AG09309 (cell line): ENCODE data around the gene PGM5.
A peak's percentile ranks its signal among the peaks of the same experiment; 100 is the strongest.

Experiments used
- DNase-seq: peaks from one replicate; pipeline ENCODE4 v3.0.0-alpha.2; 2010; ENCODE audit warnings: low read depth
- H3K4me3 ChIP-seq: 2 replicates; pipeline ENCODE4 v1.5.1; 2011; ENCODE audit warnings: mild to moderate bottlenecking, low read depth, low read length, moderate library complexity; ENCODE audit not compliant: control insufficient read depth
- TF ChIP-seq, protein P1 (sequence below): IDR thresholded peaks from 2 replicates; pipeline ENCODE4 v1.5.1; 2011; ENCODE audit warnings: mild to moderate bottlenecking, low read depth, low read length, inconsistent platforms; ENCODE audit not compliant: insufficient read depth, control insufficient read depth; ENCODE audit errors: missing control alignments

The PGM5 gene

DNA sequence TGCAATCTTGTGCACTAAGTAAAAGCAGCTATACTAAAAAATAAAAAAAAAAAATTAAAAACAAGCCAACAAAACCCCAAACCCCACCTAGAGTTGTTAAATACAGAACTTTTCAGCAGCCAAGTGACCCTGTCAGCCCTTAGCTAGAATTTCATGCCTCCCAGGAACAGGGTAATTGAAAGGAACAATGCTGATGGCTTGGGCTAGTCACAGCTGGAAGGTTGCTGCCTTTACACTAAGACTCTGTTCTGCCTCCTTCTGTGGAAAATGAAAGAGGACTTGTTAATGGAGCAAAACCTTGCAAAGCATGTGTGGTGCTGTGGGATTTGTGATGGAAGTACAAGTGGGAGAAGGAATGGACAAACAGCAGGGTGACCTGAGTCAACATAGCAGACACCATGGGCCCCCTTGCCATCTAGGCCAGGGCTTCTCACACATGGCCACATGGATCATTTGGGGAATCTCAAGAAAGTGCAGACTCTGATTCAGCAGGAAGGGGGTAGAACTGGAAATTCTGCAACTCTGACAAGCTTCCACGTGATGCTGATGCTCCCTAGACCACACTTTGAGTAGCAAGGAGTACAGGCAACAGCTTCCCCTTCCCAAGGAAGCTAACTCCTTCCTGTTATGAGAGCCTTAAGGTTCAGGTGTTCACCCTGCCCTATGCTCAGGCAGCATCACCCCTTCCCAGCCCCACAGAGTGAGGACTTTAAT lies 199.2 kb downstream of the PGM5 start:
- no peak for DNase-seq
- no peak overlapping the region for H3K4me3 ChIP-seq
- TF ChIP-seq, protein P1, sequence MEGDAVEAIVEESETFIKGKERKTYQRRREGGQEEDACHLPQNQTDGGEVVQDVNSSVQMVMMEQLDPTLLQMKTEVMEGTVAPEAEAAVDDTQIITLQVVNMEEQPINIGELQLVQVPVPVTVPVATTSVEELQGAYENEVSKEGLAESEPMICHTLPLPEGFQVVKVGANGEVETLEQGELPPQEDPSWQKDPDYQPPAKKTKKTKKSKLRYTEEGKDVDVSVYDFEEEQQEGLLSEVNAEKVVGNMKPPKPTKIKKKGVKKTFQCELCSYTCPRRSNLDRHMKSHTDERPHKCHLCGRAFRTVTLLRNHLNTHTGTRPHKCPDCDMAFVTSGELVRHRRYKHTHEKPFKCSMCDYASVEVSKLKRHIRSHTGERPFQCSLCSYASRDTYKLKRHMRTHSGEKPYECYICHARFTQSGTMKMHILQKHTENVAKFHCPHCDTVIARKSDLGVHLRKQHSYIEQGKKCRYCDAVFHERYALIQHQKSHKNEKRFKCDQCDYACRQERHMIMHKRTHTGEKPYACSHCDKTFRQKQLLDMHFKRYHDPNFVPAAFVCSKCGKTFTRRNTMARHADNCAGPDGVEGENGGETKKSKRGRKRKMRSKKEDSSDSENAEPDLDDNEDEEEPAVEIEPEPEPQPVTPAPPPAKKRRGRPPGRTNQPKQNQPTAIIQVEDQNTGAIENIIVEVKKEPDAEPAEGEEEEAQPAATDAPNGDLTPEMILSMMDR = no peak

DNA sequence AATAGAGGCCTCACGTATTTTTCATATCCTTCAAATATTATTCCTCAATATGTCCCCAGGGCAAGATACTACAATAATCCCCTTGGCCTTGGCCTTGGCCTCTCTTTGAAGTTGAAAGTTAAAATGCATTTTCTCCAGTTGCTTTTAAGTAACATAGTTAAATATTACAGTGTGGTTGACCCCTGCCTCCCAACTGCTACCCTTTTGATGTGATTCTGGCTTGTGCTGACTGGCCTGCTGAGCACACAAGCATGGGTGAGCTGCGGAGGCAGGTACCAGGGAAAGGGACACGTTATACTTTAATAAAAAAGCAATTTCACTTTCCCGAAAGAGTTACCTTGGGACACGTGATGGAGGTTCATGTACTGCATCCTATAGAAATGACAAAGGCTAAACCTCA lies 202.1 kb downstream of the PGM5 start:
- TF ChIP-seq, protein P1 = no peak
- H3K4me3 ChIP-seq = no peak overlapping the region
- no peak for DNase-seq

DNA sequence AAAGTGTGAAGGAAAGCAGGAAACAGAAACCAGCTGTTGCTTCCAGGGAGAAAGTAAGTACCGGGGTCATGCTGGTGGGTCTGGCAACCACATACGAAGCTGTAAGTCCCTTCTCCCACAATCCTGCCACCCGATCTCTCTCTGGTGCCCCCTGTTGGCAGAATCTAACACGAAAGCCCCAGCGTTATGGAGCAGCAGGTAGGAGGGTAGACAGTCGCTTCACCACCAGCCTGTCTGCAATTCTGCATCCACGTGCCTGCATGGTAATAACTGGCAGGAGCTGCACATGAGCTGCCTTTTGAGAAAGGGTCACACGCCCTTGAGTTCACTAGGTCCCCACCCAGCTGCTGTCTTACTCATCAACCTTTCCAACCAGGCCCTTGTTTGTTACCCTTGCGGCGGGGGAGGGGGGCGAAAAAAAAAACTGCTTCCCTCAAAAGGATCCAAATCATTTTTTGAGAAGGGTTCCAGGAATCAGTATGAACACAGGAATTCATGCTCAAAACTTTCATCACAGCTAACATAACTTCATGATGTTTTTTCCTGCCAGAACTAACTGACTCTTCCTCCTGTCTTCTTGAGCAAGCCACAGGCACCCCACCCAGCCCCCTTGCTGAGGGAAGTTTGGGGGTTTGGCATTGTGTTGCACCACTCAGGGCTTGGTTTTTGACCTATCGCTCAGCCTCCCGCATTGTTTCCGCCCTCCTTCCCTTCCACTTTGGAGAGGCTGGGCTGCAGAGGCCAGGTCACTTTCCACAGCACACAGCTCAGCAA lies 203.8 kb downstream of the PGM5 start:
- TF ChIP-seq, protein P1 = peak; percentile 26

DNA sequence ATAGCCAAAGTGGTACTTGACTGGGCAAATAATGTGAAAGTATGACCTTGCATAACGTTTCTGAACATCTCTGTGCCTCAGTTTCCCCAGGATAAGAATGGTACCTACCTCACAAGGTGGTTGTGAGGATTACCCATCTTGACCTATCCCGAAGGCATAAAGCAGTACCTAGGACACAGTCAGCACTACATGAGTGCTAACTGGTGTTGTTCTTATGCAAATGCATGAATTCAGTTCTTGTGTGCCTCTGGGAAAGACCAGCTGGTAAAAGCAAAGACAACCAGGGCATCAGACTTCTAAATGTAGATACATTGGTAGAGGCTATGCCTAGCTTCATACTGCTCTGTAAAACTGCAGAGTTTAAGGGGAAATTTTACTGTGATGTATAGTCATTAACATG lies 206.1 kb downstream of the PGM5 start:
- TF ChIP-seq, protein P1 = no peak
- H3K4me3 ChIP-seq = no peak overlapping the region
- DNase-seq = no peak

More for the DNA sequence above, 203.8 kb downstream of the PGM5 start:
- H3K4me3 ChIP-seq = no peak overlapping the region
- DNase-seq = no peak

DNA sequence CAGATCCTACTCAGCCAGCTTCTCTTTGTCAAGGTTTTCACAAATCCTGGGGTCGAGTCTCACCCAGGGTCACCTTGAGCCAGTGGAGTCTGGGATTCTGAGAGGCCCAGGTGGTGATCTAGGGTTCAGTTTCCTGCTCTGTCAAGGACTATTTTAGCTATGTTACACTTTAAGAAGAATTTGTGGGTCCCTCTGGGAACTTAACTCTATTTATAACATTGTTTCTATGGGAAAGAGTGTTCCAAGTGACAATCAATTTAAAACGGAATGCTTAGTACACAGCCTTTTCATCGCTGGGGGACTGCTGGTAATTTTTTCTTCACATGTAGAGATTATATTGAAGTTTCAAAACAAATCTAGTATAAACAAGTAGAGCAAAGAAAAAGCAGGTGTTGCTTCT lies 211.2 kb downstream of the PGM5 start:
- TF ChIP-seq, protein P1 = no peak
- DNase-seq = no peak
- no peak overlapping the region for H3K4me3 ChIP-seq

DNA sequence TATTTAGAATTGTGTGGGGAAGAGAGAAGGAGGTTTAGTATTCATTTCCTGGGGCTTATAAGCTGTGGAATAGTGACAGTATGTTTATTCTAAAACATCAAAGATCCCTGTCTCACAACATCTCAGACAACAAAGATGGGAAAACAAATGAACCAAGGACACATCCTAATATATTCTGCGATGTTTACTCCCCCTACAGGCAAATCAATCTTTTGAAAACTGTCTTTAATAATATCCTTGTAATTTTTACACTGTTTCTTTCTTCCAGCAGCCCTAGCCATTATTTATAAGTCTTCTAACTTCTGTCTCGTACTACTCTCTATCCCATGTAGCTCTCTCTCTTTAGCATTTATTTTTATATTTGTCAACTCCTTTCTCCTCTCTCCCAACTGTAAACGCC lies 217.7 kb downstream of the PGM5 start:
- no peak overlapping the region for H3K4me3 ChIP-seq
- no peak for DNase-seq
- TF ChIP-seq, protein P1 = no peak
